NCI-H526 treated with DMSO at 0.1 percent for 48 hours (cell line): Measurements from ENCODE around the gene TCF25.
"Not testable (repeated sequence)": the region's sequence is repeated elsewhere in the genome, so short reads cannot be mapped to it uniquely, and the experiment has no call there.

ENCODE experiments used
- DNase-seq: peaks from one replicate; lab custom pipeline; 2025; lab: John Stamatoyannopoulos, UW

Gene TCF25

GRCh38 chr16:89873109-89873971 is at the start of gene TCF25:
Gene TCF25 (plus strand): TSS chr16:89873592. CDS start chr16:89873668, 76 bp downstream.
- DNase-seq: peak; percentile 51

- DNase-seq: not testable (repeated sequence)
These were observed 49.6 kb upstream of the TCF25 start for GRCh38 chr16:89823824-89824148.

- no peak for DNase-seq
These were observed 46.6 kb upstream of the TCF25 start for GRCh38 chr16:89826531-89827382.

GRCh38 chr16:89827383-89828198 is 45.8 kb upstream of the TCF25 start:
- DNase-seq: no peak

- no peak for DNase-seq
These were observed 45.1 kb upstream of the TCF25 start, which contains the start of gene SPIRE2 for GRCh38 chr16:89828199-89828869. Gene SPIRE2 (plus strand): TSS chr16:89828475. CDS start chr16:89828551, 76 bp downstream.

GRCh38 chr16:89828870-89829629 is 44.3 kb upstream of the TCF25 start:
- DNase-seq: no peak

- DNase-seq: no peak
These were observed 43.6 kb upstream of the TCF25 start for GRCh38 chr16:89829630-89830437.

GRCh38 chr16:89831810-89832328 is 41.5 kb upstream of the TCF25 start:
- DNase-seq: no peak

- DNase-seq: not testable (repeated sequence)
These were observed 39.6 kb upstream of the TCF25 start for GRCh38 chr16:89833664-89834363.

- not testable (repeated sequence) for DNase-seq
These were observed 38.5 kb upstream of the TCF25 start for GRCh38 chr16:89834813-89835363.

GRCh38 chr16:89836484-89836883 is 36.9 kb upstream of the TCF25 start:
- not testable (repeated sequence) for DNase-seq

- DNase-seq: no peak
These were observed 36.3 kb upstream of the TCF25 start for GRCh38 chr16:89837014-89837546.

- DNase-seq: no peak
These were observed 32.1 kb upstream of the TCF25 start for GRCh38 chr16:89841275-89841674.

GRCh38 chr16:89842471-89843408 is 30.7 kb upstream of the TCF25 start:
- DNase-seq: no peak

- DNase-seq: no peak
These were observed 29.7 kb upstream of the TCF25 start for GRCh38 chr16:89843409-89844350.

- no peak for DNase-seq
These were observed 28.6 kb upstream of the TCF25 start for GRCh38 chr16:89844739-89845339.
